Kidney (tissue), 14 donors: ENCODE data around the gene ARMC10. TPM values are rescaled to one million over a fixed set of nuclear protein-coding genes. Genes with fewer than 3 reads are reported as not detected.
"Not testable (repeated sequence)": the region's sequence is repeated elsewhere in the genome, so short reads cannot be mapped to it uniquely, and the experiment has no call there.

ENCODE experiments used
- DNase-seq, 5 donors: peaks; one replicate each; pipeline ENCODE4 v3.0.0-alpha.2; 2013 to 2020
- FAIRE-seq: peaks from 2 replicates; lab custom pipeline; 2012; peaks lifted over from hg19 to GRCh38; lab: Jason Lieb, UNC
- H3K27ac ChIP-seq, 2 donors: one replicate each; pipeline ENCODE4 v1.7.0; 2013; ENCODE audit warnings: low read depth in 2 of 2, low read length in 2 of 2, inconsistent platforms in 1 of 2
- H3K27me3 ChIP-seq: one replicate; pipeline ENCODE4 v1.7.1; 2013; ENCODE audit warnings: low read length, inconsistent platforms; ENCODE audit not compliant: control insufficient read depth, insufficient read depth
- H3K36me3 ChIP-seq, 3 donors: one replicate each; pipeline versions ENCODE4 v1.7.0 to v1.7.1; 2013; ENCODE audit warnings: low read length in 3 of 3, control low read depth in 1 of 3, inconsistent platforms in 1 of 3; ENCODE audit not compliant: insufficient read depth in 3 of 3, control insufficient read depth in 2 of 3
- H3K4me1 ChIP-seq, 3 donors: one replicate each; pipeline versions ENCODE4 v1.7.0 to v1.7.1; 2013; ENCODE audit warnings: low read length in 3 of 3, inconsistent platforms in 1 of 3, low read depth in 1 of 3; ENCODE audit not compliant: control insufficient read depth in 2 of 3, insufficient read depth in 2 of 3
- H3K4me3 ChIP-seq, 3 donors: one replicate each; pipeline versions ENCODE4 v1.7.0 to v1.8.1; 2013; ENCODE audit warnings: low read length in 3 of 3, control low read depth in 1 of 3, inconsistent platforms in 1 of 3
- H3K9ac ChIP-seq, 3 donors: one replicate each; pipeline versions ENCODE4 v1.7.0 to v1.7.1; 2013; ENCODE audit warnings: low read length in 3 of 3, control low read depth in 1 of 3, inconsistent platforms in 1 of 3
- H3K9me3 ChIP-seq, 3 donors: one replicate each; pipeline versions ENCODE4 v1.7.0 to v1.7.1; 2013; ENCODE audit warnings: low read length in 3 of 3, control low read depth in 1 of 3, inconsistent platforms in 1 of 3; ENCODE audit not compliant: control insufficient read depth in 2 of 3, insufficient read depth in 1 of 3
- CTCF ChIP-seq: IDR thresholded peaks from 3 replicates; pipeline ENCODE4 v1.5.1; 2012; ENCODE audit warnings: mild to moderate bottlenecking, moderate library complexity, borderline replicate concordance; ENCODE audit not compliant: insufficient read depth; ENCODE audit errors: extremely low read depth
- intact Hi-C: fragments of 100-400 bp; cut with DNase I; formaldehyde crosslinking; loops from one replicate; pipeline ENCODE4 v1.11.1; 2022
- polyA plus RNA-seq: library from polyadenylated mRNA; stranded (reverse); fragments of 350-450 nt; fragmentation: Illumina TruSeq; extraction: RNeasy Lipid Tissue Mini Kit (QIAGEN cat#74804); gene quantifications from one replicate; pipeline ENCODE4 v1.2.3, GENCODE V29; 2014; ENCODE audit warnings: low read depth, low replicate concordance; ENCODE audit not compliant: insufficient read depth
- total RNA-seq: library from RNA; stranded (reverse); fragmentation: NEBNext Ultra II Directional; extraction: Animal tissue kit (Norgen Biotek cat#: 25700); gene quantifications from one replicate; pipeline ENCODE4 v1.2.1, GENCODE V29; 2021
- donor health status: control.
- donor health status: control.
- donor health status: control.
- donor health status: control.
- donor health status: control.
- donor health status: DM: yes; HTN: yes; CAD: no.
- donor health status: Normal renal cell carcinoma (clear cell type).

The ARMC10 gene
- total and polyA plus RNA-seq, 2 donors from 2014 or later: 31.5 to 40.7 TPM

GRCh38 chr7:103075337-103075918 is 488 bp downstream of the ARMC10 start:
- Histone ChIP-seq H3K9me3 (no peaks in the 10 kb centered on the region), H3K4me3 (peak overlapping the region; percentile 67 to 89 (median 73)), H3K27me3 (no peaks in the 10 kb centered on the region), H3K9ac (peak overlapping the region; percentile 4 to 97 (median 71)), H3K4me1 (peaks cover 0 to 4% (median 0%) of the 10 kb centered on the region in 3 donors), H3K27ac (peak overlapping the region; percentile 78 to 90), H3K36me3 (no peaks in the 10 kb centered on the region)
- intact Hi-C loops: no loop called here
- FAIRE-seq (no peak), DNase-seq (peak; percentile 81 to 91 (median 85))
- no peak for TF ChIP-seq CTCF

- Histone ChIP-seq H3K4me3 (no peak overlapping the region), H3K4me1 (peaks cover 0 to 4% (median 0%) of the 10 kb centered on the region in 3 donors), H3K36me3 (no peaks in the 10 kb centered on the region), H3K27ac (no peak overlapping the region), H3K9ac (no peak overlapping the region), H3K27me3 (no peaks in the 10 kb centered on the region), H3K9me3 (no peaks in the 10 kb centered on the region)
- FAIRE-seq (no peak), DNase-seq (no peak)
- TF ChIP-seq CTCF: no peak
- intact Hi-C loops: no loop called here
Measured at GRCh38 chr7:103076764-103077163, 1.8 kb downstream of the ARMC10 start.

- Histone ChIP-seq H3K36me3 (no peaks in the 10 kb centered on the region), H3K9ac (no peak overlapping the region), H3K27me3 (no peaks in the 10 kb centered on the region), H3K9me3 (no peaks in the 10 kb centered on the region), H3K27ac (no peak overlapping the region), H3K4me1 (peaks cover 0 to 4% (median 0%) of the 10 kb centered on the region in 3 donors), H3K4me3 (no peak overlapping the region)
- TF ChIP-seq CTCF: no peak
- DNase-seq: no peak
- intact Hi-C loops: no loop called here
- FAIRE-seq: no peak
Measured at GRCh38 chr7:103077318-103077717, 2.4 kb downstream of the ARMC10 start.

GRCh38 chr7:103078226-103078625 is 3.3 kb downstream of the ARMC10 start:
- intact Hi-C loops, FAIRE-seq, H3K27me3 ChIP-seq, DNase-seq, H3K36me3 ChIP-seq, H3K4me1 ChIP-seq, H3K9ac ChIP-seq, H3K4me3 ChIP-seq, H3K27ac ChIP-seq, H3K9me3 ChIP-seq: not testable (repeated sequence)
